Fibroblast of the aortic adventitia (primary cell): Measurements from ENCODE around the gene STIMATE. TPM values are rescaled to one million over a fixed set of nuclear protein-coding genes. Genes with fewer than 3 reads are reported as not detected.

Source experiments
- DNase-seq: peaks from one replicate; pipeline ENCODE4 v3.0.0-alpha.2; 2010; ENCODE audit warnings: low read depth
- H3K4me3 ChIP-seq: 2 replicates; pipeline ENCODE4 v1.5.1; 2011; ENCODE audit warnings: low read depth, mild to moderate bottlenecking, control low read depth, low read length, moderate library complexity
- CTCF ChIP-seq: IDR thresholded peaks from 2 replicates; pipeline ENCODE4 v1.5.1; 2011; ENCODE audit warnings: mild to moderate bottlenecking, low read length, control low read depth, inconsistent platforms; ENCODE audit not compliant: insufficient read depth
- total RNA-seq: library from RNA; depleted of rRNA; stranded (reverse); fragments of >200 nt; gene quantifications from 2 replicates; pipeline ENCODE4 v1.2.3, GENCODE V29; 2012; ENCODE audit warnings: low replicate concordance

The STIMATE gene
- total RNA-seq, 1 donor: 13.1 TPM

GRCh38 chr3:52926554-52926953 lies 29.2 kb upstream of the STIMATE start:
- TF ChIP-seq CTCF: no peak
- DNase-seq: no peak

GRCh38 chr3:52925405-52926313 lies 28.3 kb upstream of the STIMATE start:
- TF ChIP-seq CTCF: no peak
- no peak for DNase-seq
- H3K4me3 ChIP-seq: no peak overlapping the region

More at GRCh38 chr3:52926554-52926953, 29.2 kb upstream of the STIMATE start:
- no peak overlapping the region for H3K4me3 ChIP-seq

GRCh38 chr3:52923963-52924362 lies 26.6 kb upstream of the STIMATE start:
- H3K4me3 ChIP-seq: no peak overlapping the region
- DNase-seq: no peak
- TF ChIP-seq CTCF: no peak

DNA sequence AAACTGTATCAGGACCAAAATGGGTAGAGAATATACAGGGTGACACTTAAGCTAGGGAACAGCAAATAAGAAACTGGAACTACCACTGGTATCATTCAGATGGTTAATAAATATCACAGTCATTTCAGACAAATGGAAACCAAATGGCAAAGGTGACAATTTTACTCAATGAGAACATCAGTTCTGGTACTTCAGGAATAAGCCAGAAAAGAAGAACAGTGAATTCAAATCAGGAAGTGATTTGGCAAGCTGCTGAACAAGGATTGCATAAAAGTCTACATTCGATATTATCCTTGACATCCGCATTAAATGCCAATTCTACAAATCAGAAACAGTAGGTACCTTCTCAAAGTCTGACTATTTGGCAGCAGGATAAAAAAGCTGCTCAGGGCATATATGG lies 23.5 kb upstream of the STIMATE start:
- TF ChIP-seq CTCF: no peak
- no peak for DNase-seq
- H3K4me3 ChIP-seq: no peak overlapping the region

GRCh38 chr3:52917044-52917443 lies 19.7 kb upstream of the STIMATE start:
- no peak for TF ChIP-seq CTCF
- no peak overlapping the region for H3K4me3 ChIP-seq
- DNase-seq: no peak

GRCh38 chr3:52915294-52915693 lies 17.9 kb upstream of the STIMATE start:
- no peak for TF ChIP-seq CTCF
- no peak overlapping the region for H3K4me3 ChIP-seq
- DNase-seq: no peak
